LNCaP clone FGC (cell line): Measurements from ENCODE around the gene CES2.

Experiments used
- DNase-seq: peaks from one replicate; pipeline ENCODE4 v3.0.0-alpha.2; 2011; ENCODE audit warnings: low read depth
- H3K4me3 ChIP-seq: 2 replicates; pipeline ENCODE4 v1.5.1; 2011; ENCODE audit warnings: mild to moderate bottlenecking, low read depth, low read length, control low read depth
- TF ChIP-seq, protein P1 (sequence below): IDR thresholded peaks from 2 replicates; pipeline ENCODE4 v1.5.1; 2012; ENCODE audit warnings: mild to moderate bottlenecking; ENCODE audit not compliant: control insufficient read depth, insufficient read depth; ENCODE audit errors: extremely low read depth

The CES2 gene

GRCh38 chr16:66948134-66948836, 13.0 kb downstream of the CES2 start:
- no peak for DNase-seq
- no peak overlapping the region for H3K4me3 ChIP-seq
- TF ChIP-seq, protein P1, sequence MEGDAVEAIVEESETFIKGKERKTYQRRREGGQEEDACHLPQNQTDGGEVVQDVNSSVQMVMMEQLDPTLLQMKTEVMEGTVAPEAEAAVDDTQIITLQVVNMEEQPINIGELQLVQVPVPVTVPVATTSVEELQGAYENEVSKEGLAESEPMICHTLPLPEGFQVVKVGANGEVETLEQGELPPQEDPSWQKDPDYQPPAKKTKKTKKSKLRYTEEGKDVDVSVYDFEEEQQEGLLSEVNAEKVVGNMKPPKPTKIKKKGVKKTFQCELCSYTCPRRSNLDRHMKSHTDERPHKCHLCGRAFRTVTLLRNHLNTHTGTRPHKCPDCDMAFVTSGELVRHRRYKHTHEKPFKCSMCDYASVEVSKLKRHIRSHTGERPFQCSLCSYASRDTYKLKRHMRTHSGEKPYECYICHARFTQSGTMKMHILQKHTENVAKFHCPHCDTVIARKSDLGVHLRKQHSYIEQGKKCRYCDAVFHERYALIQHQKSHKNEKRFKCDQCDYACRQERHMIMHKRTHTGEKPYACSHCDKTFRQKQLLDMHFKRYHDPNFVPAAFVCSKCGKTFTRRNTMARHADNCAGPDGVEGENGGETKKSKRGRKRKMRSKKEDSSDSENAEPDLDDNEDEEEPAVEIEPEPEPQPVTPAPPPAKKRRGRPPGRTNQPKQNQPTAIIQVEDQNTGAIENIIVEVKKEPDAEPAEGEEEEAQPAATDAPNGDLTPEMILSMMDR: no peak

GRCh38 chr16:66948837-66949225, 13.5 kb downstream of the CES2 start:
- TF ChIP-seq, protein P1: no peak

DNA sequence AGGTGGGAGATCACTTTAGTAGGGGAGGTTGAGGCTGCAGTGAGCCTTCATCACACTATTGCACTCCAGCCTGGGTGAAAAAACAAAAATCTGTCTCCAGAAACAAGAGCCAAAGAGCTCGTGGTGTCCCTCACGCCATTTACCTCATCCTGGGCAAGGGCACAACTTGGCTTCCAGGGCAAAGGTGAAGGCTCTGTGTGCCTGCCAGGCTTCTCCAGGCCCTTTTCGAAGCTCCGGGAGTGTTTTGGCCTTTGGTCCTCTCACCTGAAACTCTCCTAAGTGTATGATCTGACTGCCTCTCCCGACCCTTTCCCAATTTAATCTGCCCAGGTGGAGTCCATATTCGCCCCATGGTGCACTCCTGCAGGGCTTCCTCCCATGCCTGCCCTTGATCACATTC, 14.2 kb downstream of the CES2 start:
- H3K4me3 ChIP-seq: no peak overlapping the region
- DNase-seq: no peak
- TF ChIP-seq, protein P1: no peak

More at GRCh38 chr16:66948837-66949225, 13.5 kb downstream of the CES2 start:
- no peak for DNase-seq
- no peak overlapping the region for H3K4me3 ChIP-seq

DNA sequence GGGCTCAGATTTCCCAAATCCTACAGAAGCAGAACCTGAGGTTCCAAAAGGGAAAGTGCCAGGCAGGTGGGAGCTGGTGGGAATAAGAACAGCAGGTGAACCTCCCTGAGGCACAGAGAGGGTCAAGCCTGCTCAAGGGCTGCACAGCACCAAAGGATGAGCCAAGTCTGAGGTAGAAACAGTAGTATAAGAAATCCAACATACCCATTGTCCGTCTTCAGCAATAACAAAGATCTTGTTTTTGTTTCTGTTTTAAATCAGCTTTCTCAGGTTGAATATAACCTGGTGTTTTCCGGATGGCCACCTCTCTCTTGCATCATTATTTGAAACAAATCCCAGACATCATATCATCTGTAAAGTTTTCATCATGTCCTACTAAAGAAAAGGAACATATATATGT, 15.1 kb downstream of the CES2 start:
- TF ChIP-seq, protein P1: no peak
- H3K4me3 ChIP-seq: no peak overlapping the region
- no peak for DNase-seq

DNA sequence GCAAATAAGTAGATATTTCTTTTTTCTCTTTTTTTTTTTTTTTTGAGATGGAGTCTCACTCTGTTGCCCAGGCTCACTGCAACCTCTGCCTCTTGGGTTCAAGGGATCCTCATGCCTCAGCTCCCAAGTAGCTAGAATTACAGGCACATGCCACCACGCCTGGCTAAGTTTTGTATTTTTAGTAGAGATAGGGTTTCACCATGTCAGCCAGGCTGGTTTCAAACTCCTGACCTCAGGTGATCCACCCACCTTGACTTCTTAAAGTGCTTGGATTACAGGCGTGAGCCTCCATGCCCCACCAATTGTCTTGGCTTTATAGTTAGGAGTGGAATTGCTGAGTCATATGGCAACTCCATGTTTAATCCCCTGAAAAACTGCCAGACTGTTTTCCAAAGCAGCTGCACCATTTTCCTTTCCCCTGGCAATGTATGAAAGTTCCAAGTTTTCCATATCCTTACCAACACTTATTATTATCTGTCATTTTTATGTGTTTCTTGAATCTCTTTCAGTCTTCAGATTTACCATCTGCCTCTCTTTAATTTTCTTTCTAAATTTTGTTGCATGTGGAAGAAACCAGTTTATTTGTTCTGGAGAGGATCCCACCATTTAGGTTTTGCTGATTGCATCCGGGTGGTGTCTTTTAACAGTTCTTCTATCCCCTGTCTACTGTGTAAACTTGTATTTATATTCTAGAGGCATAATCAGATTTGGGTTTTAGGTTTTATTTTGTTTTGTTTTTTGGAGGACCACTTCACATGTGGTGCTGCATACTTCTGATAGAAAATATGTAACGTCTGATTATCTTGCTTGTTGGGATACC, 15.9 kb downstream of the CES2 start:
- DNase-seq: no peak
- no peak overlapping the region for H3K4me3 ChIP-seq
- TF ChIP-seq, protein P1: no peak

GRCh38 chr16:66952430-66953110, 17.3 kb downstream of the CES2 start:
- no peak for DNase-seq
- H3K4me3 ChIP-seq: no peak overlapping the region
- TF ChIP-seq, protein P1: no peak
